Lung (tissue), 12 donors: ENCODE data around the gene CCND2. TPM values are rescaled to one million over a fixed set of nuclear protein-coding genes. Genes with fewer than 3 reads are reported as not detected.

ENCODE experiments used
- ATAC-seq: fragments of 200-7000 bp; cut with Tn5 transposase; one replicate; pipeline ENCODE4 v1.9.1; 2020; ENCODE audit warnings: moderate number of reproducible peaks; ENCODE audit not compliant: insufficient read depth, low FRiP score
- DNase-seq, 3 donors: peaks; one replicate each; pipeline ENCODE4 v3.0.0-alpha.2; 2013 to 2017
- H3K27ac ChIP-seq, 2 donors: one replicate each; pipeline ENCODE4 v1.5.1; 2013; ENCODE audit warnings: mild to moderate bottlenecking in 2 of 2, moderate library complexity in 2 of 2, control low read depth in 1 of 2, inconsistent platforms in 1 of 2, low read depth in 1 of 2, low read length in 1 of 2
- H3K27me3 ChIP-seq, 3 donors: one replicate each; pipeline ENCODE4 v1.5.1; 2013; ENCODE audit warnings: low read length in 2 of 3; ENCODE audit not compliant: control insufficient read depth in 3 of 3, insufficient read depth in 3 of 3
- H3K36me3 ChIP-seq, 4 donors: one replicate each; pipeline ENCODE4 v1.5.1; 2013; ENCODE audit warnings: low read length in 4 of 4, mild to moderate bottlenecking in 1 of 4, moderate library complexity in 1 of 4; ENCODE audit not compliant: control insufficient read depth in 4 of 4, insufficient read depth in 4 of 4
- H3K4me1 ChIP-seq, 5 donors: one replicate each; pipeline ENCODE4 v1.5.1; 2013; ENCODE audit warnings: low read length in 5 of 5, mild to moderate bottlenecking in 2 of 5, moderate library complexity in 1 of 5; ENCODE audit not compliant: control insufficient read depth in 5 of 5, insufficient read depth in 5 of 5
- H3K4me3 ChIP-seq: one replicate; pipeline ENCODE4 v1.5.1; 2013; ENCODE audit warnings: mild to moderate bottlenecking, control low read depth, moderate library complexity
- H3K9ac ChIP-seq, 2 donors: one replicate each; pipeline ENCODE4 v1.5.1; 2013; ENCODE audit warnings: low read length in 2 of 2, control low read depth in 1 of 2; ENCODE audit not compliant: insufficient read depth in 1 of 2
- H3K9me3 ChIP-seq, 4 donors: one replicate each; pipeline ENCODE4 v1.5.1; 2013; ENCODE audit warnings: low read length in 3 of 4, mild to moderate bottlenecking in 1 of 4, moderate library complexity in 1 of 4; ENCODE audit not compliant: control insufficient read depth in 4 of 4, insufficient read depth in 3 of 4
- CTCF ChIP-seq: IDR thresholded peaks from 2 replicates; pipeline ENCODE4 v1.5.1; 2012; ENCODE audit warnings: mild to moderate bottlenecking; ENCODE audit errors: control extremely low read depth, extremely low read depth
- whole genome bisulfite sequencing, 2 donors: extraction: QIAGEN DNeasy Blood & Tissue Kit; methylation state at CpG; one replicate each; pipeline ENCODE4 v1.1.7; 2013; 5-methylcytosine and 5-hydroxymethylcytosine counted together
- polyA plus RNA-seq, 2 donors: library from polyadenylated mRNA; stranded (reverse); fragments of 200-250 nt; gene quantifications; one replicate each; pipeline ENCODE4 v1.2.1, GENCODE V29; 2013
- total RNA-seq, 2 donors: library from RNA; depleted of rRNA in 1 of 2; stranded (reverse); fragments of >200 nt in 1 of 2; gene quantifications; one replicate each; pipeline ENCODE4 v1.2.1, GENCODE V29; 2014 to 2021
- donor health status: control.
- donor health status: control.
- donor health status: Bipolar disorder and iron deficiency.
- donor health status: healthy.
- donor health status: DM: yes; HTN: yes; CAD: no.

The CCND2 gene
- total and polyA plus RNA-seq, 4 donors = 6.1 to 113 (median 51.7) TPM

DNA sequence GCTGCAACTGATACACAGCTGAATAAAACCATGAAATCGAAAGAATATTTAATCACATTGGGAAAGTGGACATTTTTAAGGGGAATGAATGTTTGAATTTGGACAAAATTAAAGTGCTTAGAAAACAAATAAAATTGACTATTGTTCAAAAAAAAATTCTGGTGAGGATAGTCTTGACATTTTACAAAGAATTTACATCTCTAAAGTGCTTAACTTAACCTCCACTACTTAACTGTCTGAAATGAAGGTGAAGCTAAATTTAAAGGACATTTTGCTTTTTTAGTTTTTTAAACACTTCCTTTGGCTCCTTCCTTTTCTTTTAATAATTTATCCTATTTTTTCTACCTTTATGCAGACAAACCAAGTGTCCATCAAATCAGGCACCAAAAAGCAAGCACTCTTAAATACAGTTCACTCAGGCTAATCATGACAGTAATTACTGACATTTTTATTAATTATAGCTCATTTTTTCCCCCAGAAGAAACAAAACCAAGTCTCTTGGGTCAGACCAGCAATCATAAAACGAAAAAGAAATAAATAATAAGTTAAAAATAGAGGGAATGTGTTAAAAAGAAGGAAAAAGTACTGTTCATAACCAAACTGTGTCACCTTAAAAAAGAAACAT, 5.7 kb upstream of the CCND2 start:
- TF ChIP-seq CTCF = no peak
- no peak overlapping the region for H3K9ac ChIP-seq
- WGBS, 2 donors = 69 to 71% methylated on average over 2 of the region's 2 CpGs
- peaks cover 0 to 46% (median 46%) of the 10 kb centered on the region in 3 donors for H3K27me3 ChIP-seq
- peaks cover 0 to 20% (median 7%) of the 10 kb centered on the region in 5 donors for H3K4me1 ChIP-seq
- H3K27ac ChIP-seq = no peak overlapping the region
- H3K4me3 ChIP-seq = no peak overlapping the region
- no peaks in the 10 kb centered on the region for H3K9me3 ChIP-seq
- ATAC-seq (no peak), DNase-seq (peak in 1 of 3 donors; percentile 48)
- H3K36me3 ChIP-seq = no peaks in the 10 kb centered on the region

GRCh38 chr12:4268329-4269181, 5.0 kb upstream of the CCND2 start:
- TF ChIP-seq CTCF = no peak
- peak; percentile 54 to 82 (median 62) for DNase-seq
- Histone ChIP-seq H3K4me1 (peaks cover 0 to 25% (median 9%) of the 10 kb centered on the region in 5 donors), H3K9ac (peak overlapping the region in 1 of 2 donors; percentile 90), H3K36me3 (no peaks in the 10 kb centered on the region), H3K27ac (peak overlapping the region; percentile 51 to 72), H3K27me3 (peaks cover 0 to 46% (median 46%) of the 10 kb centered on the region in 3 donors), H3K9me3 (no peaks in the 10 kb centered on the region), H3K4me3 (no peak overlapping the region)
- WGBS, 2 donors = 2 to 6% methylated on average over 26 of the region's 26 CpGs
- ATAC-seq = no peak

DNA sequence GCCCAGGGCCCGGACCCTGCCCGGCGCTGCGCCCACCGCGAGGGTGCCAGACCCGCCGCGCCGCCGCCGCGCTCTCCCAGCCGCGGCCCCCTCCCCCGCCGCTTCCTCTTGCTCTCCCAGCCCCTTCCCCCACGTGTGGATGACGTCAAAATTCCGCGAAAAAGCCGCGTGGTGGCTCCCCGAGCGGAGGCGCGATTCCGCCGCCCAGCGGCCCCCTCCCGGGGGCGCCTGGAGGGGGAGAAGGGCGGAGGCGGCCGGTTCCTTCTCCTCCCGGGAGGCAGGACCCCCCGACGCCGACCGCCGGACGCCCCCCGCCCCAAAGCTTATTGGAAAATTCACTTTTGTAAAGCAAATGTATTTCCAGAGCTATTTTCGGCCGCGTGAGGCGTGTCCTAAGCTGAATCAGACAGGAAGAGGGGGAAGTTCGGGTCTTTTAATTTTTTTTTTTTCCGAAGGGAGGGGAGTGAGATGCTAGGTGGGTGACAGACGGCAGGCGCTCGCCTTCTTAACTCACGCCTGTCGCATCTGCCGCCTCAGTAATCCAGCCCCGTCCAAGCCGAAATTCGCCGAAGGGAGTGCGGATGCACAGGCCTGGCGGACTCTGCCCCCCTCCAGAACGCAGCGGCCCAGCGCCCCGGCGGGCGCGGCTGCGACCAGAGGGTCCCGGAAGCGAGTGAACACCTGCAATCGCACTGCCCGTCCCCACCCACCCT, 4.1 kb upstream of the CCND2 start:
- H3K4me1 ChIP-seq = peaks cover 0 to 25% (median 9%) of the 10 kb centered on the region in 5 donors

More for the DNA sequence above, 4.1 kb upstream of the CCND2 start:
- Histone ChIP-seq H3K9me3 (no peaks in the 10 kb centered on the region), H3K9ac (no peak overlapping the region), H3K36me3 (no peaks in the 10 kb centered on the region), H3K27ac (peak overlapping the region; percentile 72 to 84), H3K4me3 (peak overlapping the region; percentile 36), H3K27me3 (peaks cover 0 to 46% (median 43%) of the 10 kb centered on the region in 3 donors)
- WGBS, 2 donors = 1 to 2% methylated on average over 68 to 73 of the region's 73 CpGs
- TF ChIP-seq CTCF = no peak
- DNase-seq (peak; percentile 94 to 96 (median 96)), ATAC-seq (no peak)
